NCI-H2081 (cell line): ENCODE data around the gene ACTA2.
A peak's percentile ranks its signal among the peaks of the same experiment; 100 is the strongest.

ENCODE experiments used
- DNase-seq, 2 experiments: peaks; one replicate each; lab custom pipeline; 2025; lab: John Stamatoyannopoulos, UW

ACTA2 gene

GRCh38 chr10:88981435-88981834, 28.9 kb upstream of the ACTA2 start:
- DNase-seq = no peak

- DNase-seq = no peak
These were observed 28.2 kb upstream of the ACTA2 start for GRCh38 chr10:88980800-88981199.

DNA sequence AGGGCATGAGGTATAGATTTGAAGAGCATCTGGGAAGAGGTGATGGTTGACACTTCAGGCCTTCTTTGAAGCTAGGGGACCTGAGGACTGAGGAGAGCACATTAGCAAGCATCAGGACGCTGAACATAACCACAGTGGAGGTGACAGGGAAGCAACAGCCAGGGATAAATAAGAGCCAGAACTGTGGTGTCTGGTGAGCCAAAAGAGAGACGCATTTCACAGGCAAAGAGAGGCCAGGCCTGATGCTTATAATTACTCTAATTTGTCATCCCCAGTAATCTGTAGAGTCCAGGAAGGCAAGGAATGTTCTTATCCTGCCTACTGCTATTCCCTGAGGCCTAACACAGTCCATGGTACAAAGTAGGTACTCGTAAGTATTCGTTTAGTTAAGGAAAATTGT, 27.7 kb upstream of the ACTA2 start:
- DNase-seq = no peak

GRCh38 chr10:88979603-88980002, 27.0 kb upstream of the ACTA2 start:
- DNase-seq = no peak

DNA sequence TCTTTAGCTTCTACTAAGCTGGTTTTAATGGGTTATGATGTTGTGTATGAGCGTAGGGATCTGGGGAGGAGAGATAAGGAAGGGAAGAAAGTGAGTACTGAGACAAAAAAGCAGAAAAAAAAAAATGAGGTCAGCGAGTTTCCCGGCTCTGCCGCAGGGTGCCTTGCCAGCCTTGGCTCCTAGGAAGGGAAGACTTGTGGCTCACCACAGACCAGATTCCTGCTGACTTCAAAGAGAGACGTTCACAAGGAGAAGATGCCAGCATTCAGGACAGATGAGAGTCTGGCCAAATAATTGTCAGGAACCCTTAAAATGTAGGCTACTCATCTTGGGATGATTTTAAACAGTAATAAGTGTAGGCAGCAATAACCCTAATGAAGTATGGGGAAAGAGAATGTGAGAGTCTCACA, 26.6 kb upstream of the ACTA2 start:
- DNase-seq = no peak

- no peak for DNase-seq
These were observed 25.9 kb upstream of the ACTA2 start for GRCh38 chr10:88978463-88978862.

DNA sequence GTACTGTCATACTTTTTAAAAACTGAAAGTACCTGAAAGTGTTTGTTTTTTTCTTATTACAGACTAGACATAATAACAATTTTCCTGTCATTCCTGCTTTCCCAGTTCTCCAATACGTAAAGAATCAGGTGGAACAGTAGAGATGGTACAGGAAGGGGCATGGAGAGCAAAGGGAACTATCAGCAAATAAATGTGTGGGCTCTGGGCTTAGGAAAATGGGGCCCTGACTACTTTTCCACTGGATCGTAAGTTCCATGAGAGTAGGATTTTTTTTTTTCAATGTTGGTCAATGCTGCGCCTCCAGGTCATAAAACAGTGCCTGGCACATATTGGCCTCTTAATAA, 22.8 kb upstream of the ACTA2 start:
- DNase-seq = peak in 1 of 2 experiments; percentile 1

DNA sequence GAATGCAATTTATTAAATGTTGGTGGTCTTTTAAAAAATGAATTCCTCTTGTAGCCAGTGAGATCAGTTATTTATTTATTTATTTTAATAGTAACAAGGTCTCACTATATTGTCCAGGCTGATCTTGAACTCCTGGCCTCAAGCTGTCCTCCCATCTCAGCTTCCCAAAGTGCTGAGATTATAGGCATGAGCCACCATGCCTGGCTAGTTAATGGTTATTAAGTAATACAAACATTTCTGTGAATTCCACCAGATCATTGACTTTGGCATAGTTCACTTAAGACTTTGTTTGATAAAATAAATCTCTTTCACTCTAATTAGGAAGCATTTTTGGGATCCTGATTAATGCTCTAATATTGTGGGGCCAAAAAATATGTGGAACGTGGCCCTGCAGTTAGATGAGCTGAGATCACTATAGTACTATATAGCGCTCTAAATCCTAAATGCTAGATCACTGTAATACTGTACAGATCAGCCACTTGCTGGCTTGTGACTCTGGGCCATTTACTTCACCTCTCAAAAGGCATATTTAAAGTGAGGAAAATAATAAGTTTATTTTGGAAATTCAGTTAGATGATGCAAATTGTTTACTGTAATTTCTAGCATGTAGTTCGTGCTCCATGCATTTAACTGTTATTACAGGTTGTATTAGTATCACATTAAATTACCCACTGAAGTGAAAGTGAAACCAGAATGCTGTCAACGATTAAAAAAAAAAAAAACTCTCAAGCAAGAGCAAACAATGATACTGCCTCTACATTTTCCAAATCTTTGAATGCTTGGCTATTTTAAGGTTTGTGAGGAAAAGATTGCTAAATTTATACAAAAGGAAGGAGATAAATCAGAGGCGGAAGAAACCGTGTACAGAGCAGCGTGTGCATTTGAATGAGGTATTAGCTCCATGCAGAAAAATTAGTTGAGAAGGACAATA, 22.1 kb upstream of the ACTA2 start:
- DNase-seq = no peak

- no peak for DNase-seq
These were observed 21.4 kb upstream of the ACTA2 start for GRCh38 chr10:88974012-88974411.

DNA sequence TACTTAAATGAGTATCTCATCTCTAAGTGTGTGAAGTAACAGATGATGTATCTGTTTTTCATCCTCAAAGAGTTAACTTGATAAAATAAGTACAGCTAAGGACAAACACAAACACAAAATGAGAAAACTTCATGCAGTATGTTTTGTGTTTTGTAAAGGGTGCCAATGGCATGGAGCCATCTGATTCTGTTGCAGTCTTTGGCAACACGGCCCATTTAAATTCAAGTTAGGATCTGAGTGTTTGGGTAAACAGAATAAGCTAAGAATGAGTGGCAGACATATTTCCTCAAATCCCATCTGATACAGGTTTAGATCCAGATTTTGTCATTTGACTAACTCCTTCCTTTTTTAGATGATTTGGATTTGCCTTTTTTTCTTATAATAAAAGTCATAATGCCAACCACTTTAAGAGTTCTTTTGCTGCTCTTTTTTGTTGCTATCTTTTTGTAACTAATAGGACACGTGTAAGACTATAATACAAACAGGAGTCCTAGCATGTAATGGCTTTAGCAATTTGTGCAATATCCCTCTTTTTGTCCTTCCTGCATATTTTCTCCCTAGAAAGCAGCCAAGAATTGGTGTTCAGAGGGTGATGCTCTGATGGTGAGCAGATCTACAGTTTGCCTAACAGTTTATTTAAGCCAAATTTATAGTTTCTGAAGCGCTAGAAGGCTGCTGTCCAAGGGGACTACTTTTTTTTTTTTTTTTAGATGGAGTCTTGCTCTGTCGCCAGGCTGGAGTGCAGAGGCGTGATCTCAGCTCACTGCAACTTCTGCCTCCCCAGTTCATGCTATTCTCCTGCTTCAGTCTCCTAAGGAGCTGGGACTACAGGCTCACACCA, 18.9 kb upstream of the ACTA2 start:
- DNase-seq = no peak

DNA sequence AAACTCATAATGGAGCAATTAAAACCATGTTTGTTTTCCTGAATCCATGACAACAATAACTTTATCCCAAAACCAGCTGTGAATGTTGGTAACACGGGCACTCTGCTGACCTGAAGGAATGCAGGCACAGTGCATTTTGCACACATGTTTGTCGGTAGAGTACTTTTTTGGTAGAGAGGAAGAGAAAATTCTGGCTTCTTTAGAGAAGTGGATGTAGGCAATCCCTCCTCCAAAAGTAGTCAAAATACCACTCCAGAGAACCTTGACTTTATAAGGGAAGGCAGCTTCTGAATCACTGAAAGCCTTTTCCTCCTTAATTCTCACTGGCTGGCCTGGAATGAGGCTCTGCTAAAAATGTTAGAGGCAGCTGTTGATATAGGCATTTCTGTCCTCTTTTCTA, 15.8 kb upstream of the ACTA2 start:
- no peak for DNase-seq

GRCh38 chr10:88966797-88967196, 14.2 kb upstream of the ACTA2 start:
- no peak for DNase-seq

DNA sequence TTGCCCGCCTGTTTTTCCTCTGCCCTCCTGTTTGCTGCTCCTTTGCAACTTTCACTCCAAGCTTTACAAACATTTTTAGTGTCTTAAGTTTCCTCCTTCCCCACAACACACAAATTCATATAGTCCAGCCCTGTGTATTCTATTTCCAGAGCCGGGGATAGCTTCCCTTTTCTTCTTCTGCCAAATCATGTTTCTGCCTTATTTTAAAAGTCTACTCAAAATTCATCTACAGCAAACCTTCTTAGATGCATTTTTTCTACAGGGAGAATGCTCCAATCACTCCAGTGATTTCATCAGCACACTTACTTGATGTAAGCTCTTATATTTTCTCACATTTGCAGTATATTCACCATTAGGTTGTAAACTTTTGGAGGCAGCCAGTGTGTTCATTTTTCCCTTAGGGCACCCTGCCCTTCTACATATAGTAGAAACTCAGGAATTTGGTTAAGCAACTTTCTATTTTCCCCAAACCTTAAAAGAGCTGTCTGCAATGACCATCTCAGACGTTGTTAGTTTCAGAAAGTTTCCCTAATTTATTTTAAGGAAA, 12.4 kb upstream of the ACTA2 start:
- DNase-seq = no peak

GRCh38 chr10:88964360-88964759, 11.8 kb upstream of the ACTA2 start:
- DNase-seq = no peak

DNA sequence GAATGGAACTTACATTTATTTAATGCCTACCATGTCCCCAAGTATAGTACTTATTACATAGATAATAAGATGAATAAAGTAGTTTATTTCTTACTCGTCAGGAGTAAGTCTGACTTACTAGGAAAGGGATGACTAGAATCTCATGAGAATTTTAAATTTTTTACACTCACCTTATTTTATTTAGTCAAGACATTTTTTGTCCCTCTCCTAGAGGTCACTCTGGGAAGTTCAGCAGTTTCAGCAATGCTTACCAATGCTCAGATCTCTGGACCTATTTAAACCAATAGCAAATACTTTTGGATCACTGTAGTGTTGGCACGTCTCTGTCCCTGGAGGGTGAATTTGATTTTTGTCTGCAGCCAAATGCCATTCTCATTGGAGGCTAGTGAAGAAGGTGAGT, 10.7 kb upstream of the ACTA2 start:
- no peak for DNase-seq

DNA sequence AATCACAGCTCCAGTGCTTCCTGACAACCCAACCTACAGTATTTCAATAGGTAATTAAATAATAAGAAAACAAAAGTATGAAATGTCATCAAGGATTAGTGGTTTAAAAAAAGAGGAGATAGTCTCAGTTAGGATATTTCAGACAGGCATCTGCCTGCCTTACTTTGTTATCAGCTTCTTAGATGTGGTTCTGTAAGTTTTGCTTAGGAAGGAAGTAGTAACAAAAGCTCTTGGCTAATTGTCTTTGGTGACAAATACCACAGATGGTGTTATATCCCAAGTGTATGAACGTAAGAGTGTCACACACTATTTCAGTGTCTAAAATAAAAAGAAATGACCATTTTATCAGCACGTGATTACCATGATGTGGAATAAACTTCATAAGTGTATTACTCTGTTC, 9.8 kb upstream of the ACTA2 start:
- DNase-seq = no peak

GRCh38 chr10:88961266-88961665, 8.7 kb upstream of the ACTA2 start:
- DNase-seq = no peak

GRCh38 chr10:88960802-88961201, 8.2 kb upstream of the ACTA2 start:
- no peak for DNase-seq

DNA sequence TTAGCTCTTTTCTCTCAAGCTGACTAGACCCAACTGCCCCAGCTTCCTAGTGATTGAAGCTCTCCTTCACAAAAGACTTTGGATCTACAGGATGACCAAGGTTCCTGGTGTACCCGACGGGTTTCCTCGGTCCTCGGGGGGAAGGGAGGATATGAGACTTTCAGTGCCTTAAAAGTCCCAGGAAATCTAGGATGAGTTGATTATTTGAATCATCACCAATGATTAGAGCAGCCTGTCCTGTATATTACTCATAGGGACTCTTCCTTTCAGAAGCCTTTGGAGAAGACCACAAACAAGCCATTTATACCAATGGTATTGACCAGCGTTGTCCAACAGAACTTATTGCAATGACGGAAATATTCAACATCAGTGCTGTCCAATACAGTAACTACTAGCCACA, 6.1 kb upstream of the ACTA2 start:
- no peak for DNase-seq

DNA sequence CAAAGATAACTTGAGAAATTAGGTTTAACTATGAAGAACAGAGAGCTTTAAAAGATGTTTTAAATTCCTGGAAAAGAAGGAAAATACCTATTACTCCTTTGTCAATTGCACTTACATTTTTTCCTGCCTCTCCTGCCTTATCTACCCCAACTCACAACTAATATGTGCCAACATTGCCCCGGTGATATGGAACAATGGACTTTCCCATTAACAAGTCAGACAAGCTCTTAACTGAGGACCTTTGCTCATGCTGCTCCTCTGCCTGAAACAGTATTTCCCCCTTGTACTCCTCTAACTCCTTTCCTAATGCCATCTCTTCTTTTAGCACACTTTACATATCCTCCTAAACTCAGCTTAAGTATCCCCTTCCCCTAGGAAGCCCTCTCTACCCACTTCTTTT, 4.8 kb upstream of the ACTA2 start:
- no peak for DNase-seq

GRCh38 chr10:88954458-88955083, 2.0 kb upstream of the ACTA2 start:
- no peak for DNase-seq

DNA sequence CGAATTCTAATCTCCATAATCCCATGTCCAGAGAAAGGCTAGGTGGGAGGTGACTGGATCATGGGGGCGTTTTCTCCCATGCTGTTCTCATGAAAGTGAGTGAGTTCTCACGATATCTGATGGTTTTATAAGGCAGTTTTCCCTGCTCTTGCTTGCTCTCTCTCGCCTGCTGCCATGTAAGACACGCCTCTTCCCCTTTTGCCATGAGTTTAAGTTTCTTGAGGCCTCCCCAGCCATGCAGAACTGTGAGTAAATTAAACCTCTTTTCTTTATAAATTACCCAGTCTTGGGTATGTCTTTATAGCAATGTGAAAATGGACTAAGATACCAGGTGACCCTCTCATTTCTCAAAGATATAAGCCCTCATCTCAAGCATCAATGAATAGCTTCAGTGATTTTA, 1.1 kb upstream of the ACTA2 start:
- DNase-seq = no peak
